Activated CD8-positive, alpha-beta T cell treated with anti-CD3 and anti-CD28 coated beads for 36 hours (primary cell): ENCODE data around the gene THAP7. TPM values are rescaled to one million over a fixed set of nuclear protein-coding genes. Genes with fewer than 3 reads are reported as not detected.
"Not testable (repeated sequence)": the region's sequence is repeated elsewhere in the genome, so short reads cannot be mapped to it uniquely, and the experiment has no call there.

Source experiments
- ATAC-seq: fragments of 200-7000 bp; cut with Tn5 transposase; one replicate; pipeline ENCODE4 v1.10.0; 2021; ENCODE audit warnings: mild to moderate bottlenecking, moderate library complexity
- CTCF ChIA-PET: fragments of 350-600 bp; sonication (Branson Sonifier 250); formaldehyde crosslinking; loops from one replicate; lab custom pipeline; 2021; ENCODE audit warnings: antibody characterized with exemption; lab: Charles Lee
- POLR2A ChIA-PET: fragments of 350-600 bp; sonication (Branson Sonifier 250); formaldehyde crosslinking; loops from one replicate; lab custom pipeline; 2021; ENCODE audit warnings: antibody characterized with exemption; lab: Charles Lee
- DNase-seq: peaks from one replicate; pipeline ENCODE4 v3.0.0-alpha.2; 2020
- H3K27ac Mint-ChIP-seq: one replicate; pipeline ENCODE4 v1.8.0; 2021; ENCODE audit warnings: mild to moderate bottlenecking, mixed read lengths
- H3K27me3 Mint-ChIP-seq: one replicate; pipeline ENCODE4 v1.8.0; 2021; ENCODE audit warnings: mixed read lengths
- H3K36me3 Mint-ChIP-seq: one replicate; pipeline ENCODE4 v1.8.0; 2021; ENCODE audit warnings: low read depth, mixed read lengths
- H3K4me1 Mint-ChIP-seq: one replicate; pipeline ENCODE4 v1.8.0; 2021; ENCODE audit warnings: low read depth, mixed read lengths
- H3K4me3 Mint-ChIP-seq: one replicate; pipeline ENCODE4 v1.8.0; 2021; ENCODE audit warnings: mild to moderate bottlenecking, moderate library complexity, mixed read lengths
- H3K9me3 Mint-ChIP-seq: one replicate; pipeline ENCODE4 v1.8.0; 2021; ENCODE audit warnings: mixed read lengths
- intact Hi-C: fragments of 100-400 bp; cut with micrococcal nuclease; formaldehyde crosslinking; loops from one replicate; pipeline ENCODE4 v1.10.0; 2022
- total RNA-seq, 2 experiments: library from RNA; stranded (reverse); gene quantifications; one replicate each; pipeline ENCODE4 v1.2.3, GENCODE V29; 2021
- TF ChIP-seq, protein P1 (sequence below): fragments of 200-600 bp; IDR thresholded peaks from one replicate; pipeline ENCODE4 v1.8.0; 2022; ENCODE audit warnings: antibody characterized with exemption, mild to moderate bottlenecking

The THAP7 gene
- total RNA-seq, 2 experiments from 2014 or later = 23.7 to 23.8 TPM

DNA sequence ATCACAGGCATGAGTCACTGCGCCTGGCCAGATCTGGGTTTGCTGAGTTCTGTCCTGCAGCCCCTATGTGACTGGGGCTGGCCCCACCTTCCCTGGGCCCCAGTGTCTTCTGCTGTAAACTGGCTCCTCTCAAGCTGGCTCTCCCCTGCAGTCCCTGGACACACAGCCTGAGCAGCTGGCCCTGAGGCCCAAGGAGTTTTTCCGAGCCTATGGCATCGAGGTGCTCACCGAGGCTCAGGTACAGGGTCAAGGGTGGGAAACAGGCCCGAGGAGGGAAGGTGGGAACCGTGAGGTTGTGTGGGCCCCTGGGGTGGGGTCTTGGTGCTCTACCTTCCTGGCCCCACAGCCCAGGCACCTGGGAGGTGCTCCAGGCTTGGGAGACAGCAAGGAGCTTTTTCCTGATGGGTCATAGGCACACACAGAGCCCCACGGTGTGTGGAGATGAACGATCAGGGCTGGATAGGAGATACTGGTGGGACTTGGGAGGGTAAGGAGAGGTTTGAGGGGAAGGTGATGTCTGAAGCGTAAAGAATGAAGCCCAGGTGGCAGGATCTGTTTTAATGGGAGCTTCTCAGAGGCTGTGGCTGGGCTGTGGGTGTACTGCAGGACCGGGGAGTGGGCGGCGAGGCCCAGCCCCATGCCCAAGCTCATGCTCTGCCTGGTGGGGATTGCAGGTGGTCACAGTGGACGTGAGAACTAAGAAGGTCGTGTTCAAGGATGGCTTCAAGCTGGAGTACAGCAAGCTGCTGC, 26.2 kb downstream of the THAP7 start:
- DNase-seq (no peak), ATAC-seq (no peak)
- Mint-ChIP-seq H3K4me3 (no peak overlapping the region), H3K9me3 (peaks cover 4% of the 10 kb centered on the region), H3K27ac (no peak overlapping the region), H3K36me3 (no peaks in the 10 kb centered on the region), H3K27me3 (no peaks in the 10 kb centered on the region), H3K4me1 (peaks cover 16% of the 10 kb centered on the region)
- intact Hi-C loops = loop anchor here (10.0 kb wide), 1 partner anchor 51 kb away; no protein-coding TSS in a partner anchor
- ChIA-PET POLR2A (no interaction called here), CTCF (interaction anchor here (0.8 to 1.3 kb wide), 3 partner anchors 14 to 90 kb away, joined by 3 to 4 read pairs (median 3); no protein-coding TSS in a partner anchor)
- TF ChIP-seq, protein P1, sequence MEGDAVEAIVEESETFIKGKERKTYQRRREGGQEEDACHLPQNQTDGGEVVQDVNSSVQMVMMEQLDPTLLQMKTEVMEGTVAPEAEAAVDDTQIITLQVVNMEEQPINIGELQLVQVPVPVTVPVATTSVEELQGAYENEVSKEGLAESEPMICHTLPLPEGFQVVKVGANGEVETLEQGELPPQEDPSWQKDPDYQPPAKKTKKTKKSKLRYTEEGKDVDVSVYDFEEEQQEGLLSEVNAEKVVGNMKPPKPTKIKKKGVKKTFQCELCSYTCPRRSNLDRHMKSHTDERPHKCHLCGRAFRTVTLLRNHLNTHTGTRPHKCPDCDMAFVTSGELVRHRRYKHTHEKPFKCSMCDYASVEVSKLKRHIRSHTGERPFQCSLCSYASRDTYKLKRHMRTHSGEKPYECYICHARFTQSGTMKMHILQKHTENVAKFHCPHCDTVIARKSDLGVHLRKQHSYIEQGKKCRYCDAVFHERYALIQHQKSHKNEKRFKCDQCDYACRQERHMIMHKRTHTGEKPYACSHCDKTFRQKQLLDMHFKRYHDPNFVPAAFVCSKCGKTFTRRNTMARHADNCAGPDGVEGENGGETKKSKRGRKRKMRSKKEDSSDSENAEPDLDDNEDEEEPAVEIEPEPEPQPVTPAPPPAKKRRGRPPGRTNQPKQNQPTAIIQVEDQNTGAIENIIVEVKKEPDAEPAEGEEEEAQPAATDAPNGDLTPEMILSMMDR = no peak

DNA sequence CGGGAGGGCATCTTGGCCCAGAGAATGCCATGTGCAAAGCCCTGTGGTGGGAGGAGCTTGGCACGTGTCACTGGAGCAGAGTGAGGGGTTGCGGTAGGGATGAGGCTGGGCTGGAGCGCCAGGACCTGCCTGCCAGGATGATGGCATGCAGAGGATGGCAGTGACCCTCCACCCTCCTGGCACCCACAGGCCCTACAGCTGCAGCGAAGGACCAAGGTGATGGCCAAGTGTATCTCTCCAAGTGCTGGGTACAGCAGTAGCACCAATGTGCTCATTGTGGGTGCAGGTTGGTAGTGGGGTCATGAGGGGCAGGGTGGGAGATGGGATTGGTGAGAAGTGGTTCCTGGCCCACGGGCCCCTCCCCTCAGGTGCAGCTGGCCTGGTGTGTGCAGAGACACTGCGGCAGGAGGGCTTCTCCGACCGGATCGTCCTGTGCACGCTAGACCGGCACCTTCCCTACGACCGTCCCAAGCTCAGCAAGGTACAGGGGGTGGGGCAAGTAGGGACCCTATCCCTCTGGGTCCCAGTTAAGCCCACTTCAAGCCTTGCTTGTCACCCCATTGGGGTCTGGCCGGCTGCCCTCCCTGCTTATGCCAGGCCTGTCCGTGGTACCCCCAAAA, 27.5 kb downstream of the THAP7 start:
- ATAC-seq (no peak), DNase-seq (no peak)
- intact Hi-C loops = loop anchor here (10.0 kb wide), 1 partner anchor 50 kb away; no protein-coding TSS in a partner anchor
- ChIA-PET POLR2A (no interaction called here), CTCF (interaction anchor here (0.8 to 1.2 kb wide), 2 partner anchors 13 to 89 kb away, joined by 3 read pairs; no protein-coding TSS in a partner anchor)
- Mint-ChIP-seq H3K27me3 (no peaks in the 10 kb centered on the region), H3K4me1 (peaks cover 4% of the 10 kb centered on the region), H3K36me3 (no peaks in the 10 kb centered on the region), H3K27ac (no peak overlapping the region), H3K9me3 (peaks cover 4% of the 10 kb centered on the region), H3K4me3 (no peak overlapping the region)
- TF ChIP-seq, protein P1 = no peak

DNA sequence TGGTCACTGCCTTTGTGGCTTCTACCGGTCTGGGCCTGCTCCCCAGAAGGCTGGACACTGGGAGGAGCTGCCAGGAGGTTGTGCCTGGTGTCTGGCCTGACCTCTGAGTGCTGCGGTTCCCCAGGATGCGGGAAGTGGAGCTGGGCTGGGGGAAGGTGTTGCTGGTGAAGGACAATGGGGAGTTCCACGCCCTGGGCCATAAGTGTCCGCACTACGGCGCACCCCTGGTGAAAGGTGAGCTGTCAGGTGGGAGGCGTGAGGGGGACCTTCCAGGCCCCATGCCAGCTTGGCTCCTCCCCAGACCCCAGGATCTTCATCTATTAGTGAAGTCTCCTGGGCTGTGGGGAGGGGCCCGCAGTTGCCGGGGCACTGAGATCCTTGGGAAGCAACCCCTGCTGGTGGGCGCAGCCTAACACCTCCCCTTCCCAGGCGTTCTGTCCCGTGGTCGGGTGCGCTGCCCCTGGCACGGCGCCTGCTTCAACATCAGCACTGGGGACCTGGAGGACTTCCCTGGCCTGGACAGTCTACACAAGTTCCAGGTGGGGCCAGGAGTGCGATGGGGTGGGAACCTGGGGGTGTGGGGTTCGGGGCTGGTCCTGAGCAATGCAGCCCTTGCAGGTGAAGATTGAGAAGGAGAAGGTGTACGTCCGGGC, 28.2 kb downstream of the THAP7 start:
- DNase-seq (no peak), ATAC-seq (no peak)
- no peaks in the 10 kb centered on the region for H3K4me1 Mint-ChIP-seq
- ChIA-PET POLR2A (no interaction called here), CTCF (interaction anchor here (0.9 to 1.2 kb wide), 2 partner anchors 9 to 12 kb away, joined by 3 read pairs; partner anchors contain the start of gene LZTR1)
- no peaks in the 10 kb centered on the region for H3K36me3 Mint-ChIP-seq
- no peak overlapping the region for H3K4me3 Mint-ChIP-seq
- H3K27ac Mint-ChIP-seq = no peak overlapping the region
- TF ChIP-seq, protein P1 = no peak
- intact Hi-C loops = loop anchor here (10.0 kb wide), 1 partner anchor 49 kb away; no protein-coding TSS in a partner anchor
- no peaks in the 10 kb centered on the region for H3K27me3 Mint-ChIP-seq
- H3K9me3 Mint-ChIP-seq = peaks cover 1% of the 10 kb centered on the region

DNA sequence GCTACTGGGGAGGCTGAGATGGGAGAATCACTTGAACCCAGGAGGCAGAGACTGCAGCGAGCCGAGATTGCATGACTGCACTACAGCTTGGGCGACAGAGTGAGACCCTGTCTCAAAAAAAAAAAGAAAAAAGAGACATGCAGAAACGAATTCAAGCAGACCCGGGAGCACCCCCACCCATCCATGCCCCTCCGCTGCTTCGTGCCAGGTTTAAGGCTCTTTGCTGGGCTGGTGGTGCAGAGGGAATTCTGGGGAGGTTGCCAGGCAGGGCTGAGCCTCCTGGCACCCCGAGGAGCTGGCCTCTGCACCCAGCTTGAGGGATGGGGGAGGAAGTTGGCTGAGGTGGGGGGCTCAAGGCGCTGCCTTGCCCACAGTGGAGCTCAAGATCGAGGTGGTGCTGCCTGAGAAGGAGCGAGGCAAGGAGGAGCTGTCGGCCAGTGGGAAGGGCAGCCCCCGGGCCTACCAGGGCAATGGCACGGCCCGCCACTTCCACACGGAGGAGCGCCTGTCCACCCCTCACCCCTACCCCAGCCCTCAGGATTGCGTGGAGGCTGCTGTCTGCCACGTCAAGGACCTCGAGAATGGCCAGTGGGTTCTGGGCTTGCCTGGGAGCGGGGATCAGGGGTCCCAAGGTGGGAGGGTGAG, 28.9 kb downstream of the THAP7 start:
- CTCF ChIA-PET = interaction anchor here (0.9 to 2.2 kb wide), 3 partner anchors 9 to 12 kb away, joined by 3 to 10 read pairs (median 3); partner anchors contain the start of gene LZTR1
- TF ChIP-seq, protein P1 = no peak
- Mint-ChIP-seq H3K27ac (no peak overlapping the region), H3K4me1 (no peaks in the 10 kb centered on the region), H3K9me3 (no peaks in the 10 kb centered on the region), H3K27me3 (no peaks in the 10 kb centered on the region), H3K4me3 (no peak overlapping the region), H3K36me3 (no peaks in the 10 kb centered on the region)
- intact Hi-C loops = loop anchor here (10.0 kb wide), 1 partner anchor 48 kb away; no protein-coding TSS in a partner anchor
- ATAC-seq = no peak
- DNase-seq = no peak
- POLR2A ChIA-PET = no interaction called here

DNA sequence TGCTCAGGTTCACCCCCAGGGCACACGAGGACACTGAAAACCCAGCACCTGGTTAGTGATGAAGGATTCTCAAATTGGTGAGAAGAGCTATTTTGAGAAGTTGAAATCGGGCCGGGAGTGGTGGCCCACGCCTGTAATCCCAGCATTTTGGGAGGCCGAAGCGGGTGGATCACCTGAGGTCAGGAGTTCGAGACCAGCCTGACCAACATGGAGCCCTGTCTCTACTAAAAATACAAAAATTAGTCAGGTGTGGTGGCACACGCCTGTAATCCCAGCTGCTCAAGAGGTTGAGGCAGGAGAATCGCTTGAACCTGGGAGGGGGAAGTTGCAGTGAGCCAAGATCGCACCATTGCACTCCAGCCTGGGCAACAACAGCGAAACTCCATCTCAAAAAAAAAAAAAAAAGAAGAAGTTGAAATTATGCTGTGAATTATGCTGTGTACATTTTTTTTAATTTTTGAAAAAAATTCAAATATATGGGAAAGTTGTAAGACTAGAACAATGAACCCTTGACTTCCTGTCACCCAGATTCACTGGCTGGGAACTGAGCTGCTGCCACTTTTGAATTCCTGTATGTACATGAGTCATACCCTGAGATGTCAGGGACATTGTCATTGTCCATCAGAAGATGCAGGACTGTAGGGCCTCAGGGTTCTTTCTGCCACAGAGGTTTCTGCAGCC, 29.8 kb downstream of the THAP7 start:
- DNase-seq, H3K27ac Mint-ChIP-seq, H3K4me3 Mint-ChIP-seq, ATAC-seq, H3K36me3 Mint-ChIP-seq, H3K4me1 Mint-ChIP-seq, H3K27me3 Mint-ChIP-seq, H3K9me3 Mint-ChIP-seq, POLR2A ChIA-PET: not testable (repeated sequence)
- intact Hi-C loops = loop anchor here (10.0 kb wide), 1 partner anchor 47 kb away; no protein-coding TSS in a partner anchor
- CTCF ChIA-PET = interaction anchor here (1.9 to 2.2 kb wide), 2 partner anchors 9 to 11 kb away, joined by 8 to 10 read pairs; partner anchors contain the start of gene LZTR1
